Colon (tissue), 2 donors: Measurements from ENCODE around the gene ZBED4.

Experiments used
- FAIRE-seq: peaks from 2 replicates; lab custom pipeline; 2012; peaks lifted over from hg19 to GRCh38; lab: Jason Lieb, UNC
- donor health status: control.
- donor health status: control.

ZBED4 gene

DNA sequence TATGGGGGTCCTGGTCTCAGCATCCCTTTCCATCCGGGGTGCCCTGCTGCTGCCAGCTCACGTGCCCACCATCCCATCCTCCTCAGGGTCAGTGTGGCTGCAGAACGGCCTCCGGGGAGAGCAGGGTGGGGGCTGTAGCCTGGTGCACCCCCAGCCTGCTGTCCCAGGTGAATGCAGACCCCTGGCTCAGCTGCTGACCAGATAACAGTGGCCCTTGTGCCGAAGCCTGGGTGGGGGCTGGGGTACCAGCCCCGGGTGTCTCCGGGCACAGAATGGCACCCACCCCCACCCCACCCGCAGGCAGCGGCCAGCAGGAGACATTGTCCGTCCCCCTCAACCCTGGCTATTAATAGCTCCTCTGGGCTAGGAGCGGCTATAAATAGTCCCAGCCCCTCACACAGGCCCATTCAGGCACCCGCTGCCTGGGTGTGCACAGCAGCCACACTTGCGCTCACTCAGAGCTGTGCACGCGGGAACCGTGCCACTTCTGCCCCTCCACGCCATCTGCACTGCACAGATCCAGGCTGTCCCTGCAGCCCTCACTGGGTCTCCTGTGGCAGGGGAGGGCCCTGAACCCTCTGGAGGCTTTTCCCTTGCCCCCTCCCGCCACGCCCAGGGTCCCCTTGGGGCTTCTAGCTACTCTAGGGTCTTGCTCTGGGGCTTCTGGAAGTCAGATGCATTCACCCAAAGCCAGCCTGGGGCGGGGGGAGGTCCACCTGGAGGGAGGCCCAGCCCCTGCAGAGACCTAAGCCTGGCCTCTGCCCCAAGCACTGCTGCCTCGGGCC lies 83.5 kb downstream of the ZBED4 start:
- no peak for FAIRE-seq

DNA sequence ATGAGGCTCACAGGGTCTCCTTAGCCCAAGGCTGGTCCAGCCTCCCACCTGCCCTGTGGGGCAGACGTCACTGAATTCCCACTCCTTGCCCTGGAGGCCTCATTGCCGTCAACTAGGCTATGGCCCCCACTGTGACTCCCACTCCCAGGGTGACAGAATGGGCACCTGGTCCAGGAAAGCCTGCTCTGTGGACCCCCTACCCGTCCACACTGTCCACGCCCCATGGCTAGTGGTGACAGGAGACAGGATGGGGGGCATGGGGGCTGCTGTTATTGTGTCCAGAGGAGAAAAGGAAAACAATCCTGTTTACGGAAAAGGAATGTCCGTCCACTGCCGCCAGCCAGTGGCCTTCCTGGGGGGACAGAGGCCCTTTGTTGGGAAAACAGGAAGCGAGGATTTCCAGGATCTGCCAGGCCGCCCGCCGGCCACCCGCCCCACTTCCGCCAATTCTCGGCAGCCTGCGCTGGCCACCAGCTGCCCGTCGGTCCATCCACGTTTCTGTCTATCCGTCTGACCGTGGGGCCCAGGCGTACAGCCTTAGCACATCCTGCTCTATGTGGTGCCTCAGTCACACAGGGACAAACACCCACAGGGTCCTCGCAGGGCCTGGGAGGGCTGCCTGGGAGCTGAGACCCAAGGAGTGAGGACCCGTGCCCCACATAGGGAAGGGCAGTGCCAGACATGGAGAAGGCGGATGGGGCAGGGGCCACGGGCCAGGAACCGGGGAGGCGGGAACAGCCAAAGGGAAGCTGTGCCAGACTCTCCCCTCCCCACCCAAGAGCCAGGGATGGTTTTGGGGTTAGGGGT lies 84.3 kb downstream of the ZBED4 start:
- no peak for FAIRE-seq

DNA sequence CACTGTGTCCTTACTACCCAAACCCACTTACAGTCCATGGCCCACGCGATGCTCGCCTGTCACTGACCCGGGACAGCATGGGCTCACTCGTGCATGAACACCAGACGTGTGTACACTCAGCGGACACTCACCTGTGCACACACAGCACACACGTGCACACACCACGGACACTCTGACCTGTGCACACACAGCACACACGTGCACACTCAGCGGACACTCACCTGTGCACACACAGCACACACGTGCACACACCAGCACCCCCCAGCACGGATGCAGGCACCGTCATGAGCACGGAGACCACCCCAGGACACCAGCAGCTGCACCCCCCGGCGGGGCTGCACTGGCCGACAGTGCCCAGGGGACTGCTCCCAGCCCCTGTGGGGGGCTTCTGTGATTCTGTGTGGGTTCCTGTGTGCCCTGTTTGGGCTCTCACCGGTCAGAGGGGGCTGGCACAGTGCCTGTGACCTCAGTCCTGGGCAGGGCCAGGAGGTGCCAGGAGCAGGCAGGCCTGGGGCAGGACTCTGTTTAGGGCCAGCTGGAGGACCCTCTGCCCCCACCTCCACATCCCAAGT lies 85.0 kb downstream of the ZBED4 start:
- no peak for FAIRE-seq
